H9 (cell line): Measurements from ENCODE around the gene ETV6. TPM values are rescaled to one million over a fixed set of nuclear protein-coding genes. Genes with fewer than 3 reads are reported as not detected.

Source experiments
- DNase-seq: peaks from one replicate; pipeline ENCODE4 v3.0.0-alpha.2; 2017
- H2AFZ ChIP-seq: one replicate; pipeline ENCODE4 v1.6.1; 2013; ENCODE audit warnings: mild to moderate bottlenecking, low read length, control low read depth, moderate library complexity
- H2AK5ac ChIP-seq: 2 replicates; pipeline ENCODE4 v1.6.1; 2013; ENCODE audit warnings: low read length, control low read depth, mixed read lengths; ENCODE audit not compliant: insufficient read length
- H2BK120ac ChIP-seq: one replicate; pipeline ENCODE4 v1.6.1; 2013; ENCODE audit warnings: low read depth, mild to moderate bottlenecking, low read length, control low read depth, inconsistent platforms; ENCODE audit not compliant: poor library complexity, severe bottlenecking
- H2BK12ac ChIP-seq: 2 replicates; pipeline ENCODE4 v1.6.1; 2013; ENCODE audit warnings: low read length, control low read depth, mixed read lengths, low read depth; ENCODE audit not compliant: insufficient read length
- H2BK15ac ChIP-seq: 2 replicates; pipeline ENCODE4 v1.6.1; 2013; ENCODE audit warnings: low read depth, low read length, control low read depth
- H2BK20ac ChIP-seq: one replicate; pipeline ENCODE4 v1.6.1; 2013; ENCODE audit warnings: low read depth, mild to moderate bottlenecking, low read length, control low read depth, inconsistent platforms; ENCODE audit not compliant: poor library complexity, severe bottlenecking
- H2BK5ac ChIP-seq: 2 replicates; pipeline ENCODE4 v1.6.1; 2013; ENCODE audit warnings: low read length, control low read depth, mixed read lengths; ENCODE audit not compliant: insufficient read length
- H3K14ac ChIP-seq: 2 replicates; pipeline ENCODE4 v1.6.1; 2013; ENCODE audit warnings: low read length, control low read depth; ENCODE audit not compliant: insufficient read depth
- H3K18ac ChIP-seq: 2 replicates; pipeline ENCODE4 v1.6.1; 2013; ENCODE audit warnings: low read depth, mild to moderate bottlenecking, mixed read lengths, low read length, control low read depth; ENCODE audit not compliant: insufficient read length
- H3K23ac ChIP-seq: 2 replicates; pipeline ENCODE4 v1.6.1; 2013; ENCODE audit warnings: low read length, control low read depth, mixed read lengths, low read depth; ENCODE audit not compliant: insufficient read length
- H3K23me2 ChIP-seq: 2 replicates; pipeline ENCODE4 v1.6.1; 2013; ENCODE audit warnings: low read depth, mild to moderate bottlenecking, mixed read lengths, low read length, control low read depth; ENCODE audit not compliant: insufficient read length, poor library complexity, severe bottlenecking
- H3K27ac ChIP-seq: 2 replicates; pipeline ENCODE4 v1.5.1; 2013; ENCODE audit warnings: low read length, control low read depth, mixed read lengths, low read depth; ENCODE audit not compliant: insufficient read length
- H3K27me3 ChIP-seq: 2 replicates; pipeline ENCODE4 v1.6.1; 2013; ENCODE audit warnings: low read length, control low read depth, inconsistent platforms; ENCODE audit not compliant: insufficient read depth
- H3K4ac ChIP-seq: 2 replicates; pipeline ENCODE4 v1.6.1; 2013; ENCODE audit warnings: low read depth, mild to moderate bottlenecking, control low read depth, inconsistent platforms, low read length, moderate library complexity
- H3K4me1 ChIP-seq: 2 replicates; pipeline ENCODE4 v1.6.1; 2013; ENCODE audit warnings: low read length, control low read depth, inconsistent platforms; ENCODE audit not compliant: insufficient read depth
- H3K4me2 ChIP-seq: 2 replicates; pipeline ENCODE4 v1.6.1; 2013; ENCODE audit warnings: low read length, control low read depth, mixed read lengths; ENCODE audit not compliant: insufficient read length, insufficient read depth
- H3K56ac ChIP-seq: 2 replicates; pipeline ENCODE4 v1.6.1; 2013; ENCODE audit warnings: low read depth, mild to moderate bottlenecking, mixed read lengths, low read length, control low read depth; ENCODE audit not compliant: insufficient read length
- H3K79me1 ChIP-seq: 2 replicates; pipeline ENCODE4 v1.6.1; 2013; ENCODE audit warnings: low read depth, mild to moderate bottlenecking, moderate library complexity, low read length, control low read depth, inconsistent platforms; ENCODE audit not compliant: insufficient read depth, poor library complexity, severe bottlenecking
- H3K79me2 ChIP-seq: 2 replicates; pipeline ENCODE4 v1.6.1; 2013; ENCODE audit warnings: low read length, control low read depth, inconsistent platforms; ENCODE audit not compliant: insufficient read depth
- H3K9ac ChIP-seq: 2 replicates; pipeline ENCODE4 v1.6.1; 2013; ENCODE audit warnings: low read length, control low read depth, mixed read lengths; ENCODE audit not compliant: insufficient read length; ENCODE audit errors: extremely low read depth
- H3K9me3 ChIP-seq: one replicate; pipeline ENCODE4 v1.6.1; 2013; ENCODE audit warnings: low read depth, low read length, inconsistent platforms; ENCODE audit not compliant: control insufficient read depth
- H3T11ph ChIP-seq: one replicate; pipeline ENCODE4 v1.6.1; 2013; ENCODE audit warnings: mild to moderate bottlenecking, low read length, control low read depth, inconsistent platforms
- H4K20me1 ChIP-seq: one replicate; pipeline ENCODE4 v1.6.1; 2013; ENCODE audit not compliant: control insufficient read depth, insufficient read length, insufficient read depth
- H4K5ac ChIP-seq: 2 replicates; pipeline ENCODE4 v1.6.1; 2013; ENCODE audit warnings: low read depth, mild to moderate bottlenecking, mixed read lengths, low read length, control low read depth; ENCODE audit not compliant: insufficient read length
- H4K8ac ChIP-seq: replicated peaks from 2 replicates; pipeline ENCODE4 v1.6.1; 2013; ENCODE audit warnings: low read length, control low read depth, mixed read lengths, low read depth; ENCODE audit not compliant: insufficient read length
- H4K91ac ChIP-seq: 2 replicates; pipeline ENCODE4 v1.6.1; 2013; ENCODE audit warnings: low read depth, mild to moderate bottlenecking, moderate library complexity, mixed read lengths, low read length, control low read depth; ENCODE audit not compliant: insufficient read length
- H3K27ac Mint-ChIP-seq, 3 experiments: 2 replicates in 2 of 3; 3 replicates in 1 of 3; pipeline ENCODE4 v1.8.0; 2020 to 2021; ENCODE audit warnings: mixed read lengths in 3 of 3, mild to moderate bottlenecking in 1 of 3, moderate library complexity in 1 of 3
- H3K27me3 Mint-ChIP-seq: 2 replicates; pipeline ENCODE4 v1.8.0; 2021; ENCODE audit warnings: low read depth, mild to moderate bottlenecking, moderate library complexity, mixed read lengths
- H3K36me3 Mint-ChIP-seq, 3 experiments: 2 replicates in 2 of 3; 3 replicates in 1 of 3; pipeline ENCODE4 v1.8.0; 2020 to 2021; ENCODE audit warnings: low read depth in 3 of 3, mixed read lengths in 3 of 3; ENCODE audit not compliant: insufficient read depth in 1 of 3
- H3K4me1 Mint-ChIP-seq, 2 experiments: 2 replicates each; pipeline ENCODE4 v1.8.0; 2020; ENCODE audit warnings: mixed read lengths in 2 of 2
- H3K4me3 Mint-ChIP-seq, 2 experiments: 2 replicates in 1 of 2; 3 replicates in 1 of 2; pipeline ENCODE4 v1.8.0; 2020 to 2021; ENCODE audit warnings: mild to moderate bottlenecking in 2 of 2, mixed read lengths in 2 of 2, moderate library complexity in 1 of 2
- H3K9me3 Mint-ChIP-seq, 2 experiments: 2 replicates in 1 of 2; 3 replicates in 1 of 2; pipeline ENCODE4 v1.8.0; 2020; ENCODE audit warnings: mild to moderate bottlenecking in 2 of 2, mixed read lengths in 2 of 2, moderate library complexity in 1 of 2
- CTCF ChIP-seq: fragments of 200-600 bp; sonication (generic); conservative IDR thresholded peaks from 3 replicates; pipeline ENCODE4 v1.8.0; 2021; ENCODE audit warnings: antibody characterized with exemption, mild to moderate bottlenecking
- WGBS: extraction: QIAGEN DNeasy Blood & Tissue Kit; methylation state at CpG from one replicate; pipeline ENCODE4 v1.1.7; 2013; ENCODE audit warnings: missing lambda C conversion rate, low lambda C conversion rate, mixed read lengths; ENCODE audit not compliant: insufficient read length; ENCODE audit errors: extremely low coverage; 5-methylcytosine and 5-hydroxymethylcytosine counted together
- total RNA-seq: library from RNA; stranded (reverse); gene quantifications from 2 replicates; pipeline ENCODE4 v1.2.1, GENCODE V29; 2021

ETV6 gene
- total RNA-seq, 1 experiment from 2014 or later = 28.7 TPM

DNA sequence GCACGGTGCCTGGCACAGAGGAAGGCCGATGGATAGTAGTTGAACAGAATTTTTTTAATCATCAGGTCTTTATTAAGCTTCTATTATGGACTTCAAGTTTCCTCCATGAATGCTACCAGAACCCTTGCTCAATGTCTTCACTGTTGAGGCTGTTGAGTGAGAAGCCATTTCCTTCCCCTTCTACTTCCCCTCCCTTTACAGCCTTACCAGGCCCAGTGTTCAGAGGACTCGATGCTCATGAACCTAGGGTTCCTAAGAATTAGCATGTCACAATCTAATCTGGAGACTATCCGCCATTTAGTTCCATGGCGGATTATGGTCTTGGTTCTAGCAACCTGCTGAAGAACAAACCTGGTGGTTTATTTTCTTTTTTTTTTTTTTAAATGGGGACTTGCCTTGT lies 17.7 kb downstream of the ETV6 start:
- Mint-ChIP-seq H3K27ac (no peak overlapping the region), H3K4me3 (no peak overlapping the region), H3K36me3 (peaks cover 0 to 5% (median 1%) of the 10 kb centered on the region in 3 experiments; a peak in 2 of 7 replicates), H3K4me1 (peaks cover 45 to 51% of the 10 kb centered on the region in 2 experiments), H3K9me3 (no peaks in the 10 kb centered on the region), H3K27me3 (no peaks in the 10 kb centered on the region; the same call in 1 of the 2 replicates)
- no peak for TF ChIP-seq CTCF
- Histone ChIP-seq H3K9me3 (no peaks in the 10 kb centered on the region), H3K27me3 (no peaks in the 10 kb centered on the region), H3K23ac (no peak overlapping the region), H2BK5ac (no peak overlapping the region), H2AFZ (no peak overlapping the region), H2BK15ac (no peak overlapping the region), H3K56ac (no peak overlapping the region), H3K23me2 (no peaks in the 10 kb centered on the region), H4K5ac (no peak overlapping the region), H4K91ac (no peak overlapping the region), H3K9ac (no peak overlapping the region), H2BK120ac (no peak overlapping the region), H4K8ac (no peak overlapping the region), H3K14ac (no peak overlapping the region), H3K27ac (no peak overlapping the region), H3K79me2 (peaks cover 4% of the 10 kb centered on the region; the same call in 1 of the 2 replicates), H3K4me1 (peaks cover 19% of the 10 kb centered on the region; the same call in 1 of the 2 replicates), H2AK5ac (no peak overlapping the region), H3T11ph (no peak overlapping the region), H4K20me1 (no peaks in the 10 kb centered on the region), H3K79me1 (no peaks in the 10 kb centered on the region), H2BK20ac (no peak overlapping the region), H2BK12ac (no peak overlapping the region), H3K18ac (no peak overlapping the region), H3K4me2 (no peak overlapping the region), H3K4ac (no peak overlapping the region)
- DNase-seq = no peak
- no CpG with 5 or more reads among the region's 5 CpGs for WGBS
